ENCODE results near the gene VWC2. TPM values are rescaled to one million over a fixed set of nuclear protein-coding genes. Genes with fewer than 3 reads are reported as not detected.

The VWC2 gene
- polyA plus RNA-seq, 1 experiment: not detected

GRCh38 chr7:49803812-49804211 lies 30.4 kb downstream of the VWC2 start:
- TF ChIP-seq, protein P1, sequence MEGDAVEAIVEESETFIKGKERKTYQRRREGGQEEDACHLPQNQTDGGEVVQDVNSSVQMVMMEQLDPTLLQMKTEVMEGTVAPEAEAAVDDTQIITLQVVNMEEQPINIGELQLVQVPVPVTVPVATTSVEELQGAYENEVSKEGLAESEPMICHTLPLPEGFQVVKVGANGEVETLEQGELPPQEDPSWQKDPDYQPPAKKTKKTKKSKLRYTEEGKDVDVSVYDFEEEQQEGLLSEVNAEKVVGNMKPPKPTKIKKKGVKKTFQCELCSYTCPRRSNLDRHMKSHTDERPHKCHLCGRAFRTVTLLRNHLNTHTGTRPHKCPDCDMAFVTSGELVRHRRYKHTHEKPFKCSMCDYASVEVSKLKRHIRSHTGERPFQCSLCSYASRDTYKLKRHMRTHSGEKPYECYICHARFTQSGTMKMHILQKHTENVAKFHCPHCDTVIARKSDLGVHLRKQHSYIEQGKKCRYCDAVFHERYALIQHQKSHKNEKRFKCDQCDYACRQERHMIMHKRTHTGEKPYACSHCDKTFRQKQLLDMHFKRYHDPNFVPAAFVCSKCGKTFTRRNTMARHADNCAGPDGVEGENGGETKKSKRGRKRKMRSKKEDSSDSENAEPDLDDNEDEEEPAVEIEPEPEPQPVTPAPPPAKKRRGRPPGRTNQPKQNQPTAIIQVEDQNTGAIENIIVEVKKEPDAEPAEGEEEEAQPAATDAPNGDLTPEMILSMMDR (IDR thresholded peaks at IDR 0.05; ENCODE audit: low read depth, low read length): no peak
- ChIA-PET CTCF (interaction anchor here (0.7 kb wide), 1 partner anchor 615 kb away, joined by 3 read pairs; no protein-coding TSS in a partner anchor), POLR2A (no interaction called here)
- no peak for DNase-seq (ENCODE audit: low read depth, low spot score)
- peaks cover 33% of the 10 kb centered on the region for H3K9me3 ChIP-seq (ENCODE audit: control insufficient read depth, insufficient read depth, low read length)
- no peak overlapping the region for H3K27ac ChIP-seq (ENCODE audit: low read depth, low read length)
- H3K4me3 ChIP-seq (ENCODE audit: low read depth, low read length): no peak overlapping the region
- no peaks in the 10 kb centered on the region for H3K27me3 ChIP-seq (ENCODE audit: control insufficient read depth, insufficient read depth, low read length)

DNA sequence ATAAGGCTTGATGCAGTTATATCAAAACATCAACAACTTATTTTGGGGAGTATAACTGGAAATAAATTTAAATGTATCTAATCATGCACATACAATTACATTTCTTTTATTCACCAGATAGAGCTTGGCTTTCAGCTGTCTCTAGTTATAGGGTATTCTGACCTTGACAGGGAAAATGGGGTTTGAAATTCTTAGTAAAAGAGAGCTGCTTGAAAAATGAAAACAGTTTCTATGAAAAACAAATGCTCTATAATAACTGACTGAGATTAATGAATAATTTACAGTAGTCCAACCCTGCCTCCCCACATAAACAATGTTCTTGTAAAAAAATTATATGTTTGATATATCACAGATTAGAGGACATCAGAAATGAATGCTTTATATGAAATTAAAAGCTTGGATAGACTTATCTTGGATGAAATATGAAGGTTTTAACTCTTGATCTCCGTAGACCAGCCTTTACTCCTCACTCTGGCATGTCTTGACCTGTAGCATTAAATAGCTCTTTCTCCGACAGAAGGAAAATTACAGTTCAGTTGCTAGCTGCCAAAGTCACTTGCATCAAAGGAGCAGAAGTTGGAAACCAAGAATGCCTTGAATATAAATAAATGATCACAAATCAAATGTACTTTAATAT lies 32.1 kb downstream of the VWC2 start:
- TF ChIP-seq, protein P1 (IDR thresholded peaks at IDR 0.05; ENCODE audit: low read depth, low read length): no peak
- H3K9me3 ChIP-seq (ENCODE audit: control insufficient read depth, insufficient read depth, low read length): peaks cover 22% of the 10 kb centered on the region
- POLR2A ChIA-PET: no interaction called here
- no peak overlapping the region for H3K27ac ChIP-seq (ENCODE audit: low read depth, low read length)
- CTCF ChIA-PET: interaction anchor here (0.7 kb wide), 1 partner anchor 1510 kb away, joined by 3 read pairs; no protein-coding TSS in a partner anchor
- no peak overlapping the region for H3K4me3 ChIP-seq (ENCODE audit: low read depth, low read length)
- DNase-seq (ENCODE audit: low read depth, low spot score): no peak
- H3K27me3 ChIP-seq (ENCODE audit: control insufficient read depth, insufficient read depth, low read length): no peaks in the 10 kb centered on the region

GRCh38 chr7:49812534-49812933 lies 39.1 kb downstream of the VWC2 start:
- H3K4me3 ChIP-seq (ENCODE audit: low read depth, low read length): no peak overlapping the region
- ChIA-PET CTCF (no interaction called here), POLR2A (interaction anchor here (0.7 kb wide), 1 partner anchor 1620 kb away, joined by 4 read pairs; no protein-coding TSS in a partner anchor)
- TF ChIP-seq, protein P1 (IDR thresholded peaks at IDR 0.05; ENCODE audit: low read depth, low read length): no peak
- no peak overlapping the region for H3K27ac ChIP-seq (ENCODE audit: low read depth, low read length)
- DNase-seq (ENCODE audit: low read depth, low spot score): no peak
- no peaks in the 10 kb centered on the region for H3K27me3 ChIP-seq (ENCODE audit: control insufficient read depth, insufficient read depth, low read length)
- 0 out of 2 replicates have a peak, but pooled peaks cover 2% of the 10 kb centered on the region for H3K9me3 ChIP-seq (ENCODE audit: control insufficient read depth, insufficient read depth, low read length)

GRCh38 chr7:49817279-49817678 lies 43.8 kb downstream of the VWC2 start:
- TF ChIP-seq, protein P1 (IDR thresholded peaks at IDR 0.05; ENCODE audit: low read depth, low read length): no peak
- peaks cover 2% of the 10 kb centered on the region; the same call in 1 of the 2 replicates for H3K9me3 ChIP-seq (ENCODE audit: control insufficient read depth, insufficient read depth, low read length)
- CTCF ChIA-PET: no interaction called here
- H3K27me3 ChIP-seq (ENCODE audit: control insufficient read depth, insufficient read depth, low read length): no peaks in the 10 kb centered on the region
- H3K27ac ChIP-seq (ENCODE audit: low read depth, low read length): no peak overlapping the region
- no peak overlapping the region for H3K4me3 ChIP-seq (ENCODE audit: low read depth, low read length)
- POLR2A ChIA-PET: no interaction called here
- no peak for DNase-seq (ENCODE audit: low read depth, low spot score)

DNA sequence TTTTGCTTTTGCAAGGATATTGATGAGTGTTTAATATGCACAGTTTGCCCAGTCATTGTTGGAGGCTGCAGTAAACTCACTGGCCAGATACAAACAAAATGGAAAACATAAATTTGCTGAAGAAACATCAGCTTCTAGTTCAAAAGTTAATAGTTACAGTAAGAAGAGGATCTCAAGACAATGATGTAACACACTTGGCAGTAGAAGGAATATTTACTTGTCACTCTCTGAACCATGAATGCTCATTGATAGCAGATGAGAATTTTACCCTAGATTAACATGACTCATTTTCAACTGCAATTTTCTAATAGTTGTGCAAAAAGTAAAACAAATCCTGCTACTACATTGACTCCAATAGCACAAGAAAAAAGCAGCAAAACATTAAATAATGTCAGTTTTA lies 47.7 kb downstream of the VWC2 start:
- CTCF ChIA-PET: no interaction called here
- Histone ChIP-seq H3K27ac (ENCODE audit: low read depth, low read length) (no peak overlapping the region), H3K4me3 (ENCODE audit: low read depth, low read length) (no peak overlapping the region), H3K27me3 (ENCODE audit: control insufficient read depth, insufficient read depth, low read length) (no peaks in the 10 kb centered on the region), H3K9me3 (ENCODE audit: control insufficient read depth, insufficient read depth, low read length) (peaks cover 4% of the 10 kb centered on the region; the same call in 1 of the 2 replicates)
- DNase-seq (ENCODE audit: low read depth, low spot score): no peak
- POLR2A ChIA-PET: no interaction called here
- TF ChIP-seq, protein P1 (IDR thresholded peaks at IDR 0.05; ENCODE audit: low read depth, low read length): no peak
